ENCODE data around the gene SLC28A1. TPM values are rescaled to one million over a fixed set of nuclear protein-coding genes. Genes with fewer than 3 reads are reported as not detected.
A peak's percentile ranks its signal among the peaks of the same experiment; 100 is the strongest.
"Not testable (repeated sequence)": the region's sequence is repeated elsewhere in the genome, so short reads cannot be mapped to it uniquely, and the experiment has no call there.

SLC28A1 gene
- total RNA-seq, 3 donors from 2014 or later (not counting 1 experiment from before 2014, with no cell fraction given), result not detected

DNA sequence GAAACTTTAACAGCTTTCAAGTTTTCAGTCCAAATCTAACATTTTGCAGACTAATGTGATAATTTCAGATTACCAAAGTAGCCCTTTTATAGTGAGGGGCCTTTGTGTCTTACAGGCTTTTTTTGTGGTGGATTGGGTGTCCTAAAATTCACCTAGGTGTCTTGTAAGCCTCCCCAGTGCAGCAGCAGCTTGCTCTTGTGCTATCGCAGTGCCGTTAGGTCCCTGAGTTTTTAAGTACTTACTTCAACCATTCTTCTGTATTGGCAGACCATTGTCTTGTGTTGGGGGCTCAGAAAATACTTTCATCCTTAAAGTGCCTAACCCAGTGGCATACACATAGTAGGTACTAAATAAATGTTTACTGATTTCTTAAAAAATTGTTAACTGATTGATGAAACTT is 99.2 kb downstream of the SLC28A1 start:
- peak overlapping the region; percentile 55 for H3K4me3 Mint-ChIP-seq
- Histone ChIP-seq H3K9me3 (ENCODE audit: control insufficient read depth, insufficient read depth, low read length) (no peaks in the 10 kb centered on the region), H3K36me3 (ENCODE audit: control insufficient read depth, insufficient read depth, low read length) (no peaks in the 10 kb centered on the region), H3K27me3 (ENCODE audit: control insufficient read depth, insufficient read depth, low read length) (no peaks in the 10 kb centered on the region), H3K4me3 (ENCODE audit: low read length) (no peak overlapping the region), H3K27ac (ENCODE audit: low read length) (no peak overlapping the region), H3K4me1 (ENCODE audit: control insufficient read depth, insufficient read depth, low read length) (peaks cover 24% of the 10 kb centered on the region)
- H3K4me1 Mint-ChIP-seq, result peaks cover 38 to 40% of the 10 kb centered on the region in 2 donors
- ATAC-seq (no peak), DNase-seq (peak in 1 of 2 donors; percentile 29)
- WGBS (ENCODE audit: insufficient coverage), result no CpG with 5 or more reads among the region's 2 CpGs
- TF ChIP-seq, protein P1, sequence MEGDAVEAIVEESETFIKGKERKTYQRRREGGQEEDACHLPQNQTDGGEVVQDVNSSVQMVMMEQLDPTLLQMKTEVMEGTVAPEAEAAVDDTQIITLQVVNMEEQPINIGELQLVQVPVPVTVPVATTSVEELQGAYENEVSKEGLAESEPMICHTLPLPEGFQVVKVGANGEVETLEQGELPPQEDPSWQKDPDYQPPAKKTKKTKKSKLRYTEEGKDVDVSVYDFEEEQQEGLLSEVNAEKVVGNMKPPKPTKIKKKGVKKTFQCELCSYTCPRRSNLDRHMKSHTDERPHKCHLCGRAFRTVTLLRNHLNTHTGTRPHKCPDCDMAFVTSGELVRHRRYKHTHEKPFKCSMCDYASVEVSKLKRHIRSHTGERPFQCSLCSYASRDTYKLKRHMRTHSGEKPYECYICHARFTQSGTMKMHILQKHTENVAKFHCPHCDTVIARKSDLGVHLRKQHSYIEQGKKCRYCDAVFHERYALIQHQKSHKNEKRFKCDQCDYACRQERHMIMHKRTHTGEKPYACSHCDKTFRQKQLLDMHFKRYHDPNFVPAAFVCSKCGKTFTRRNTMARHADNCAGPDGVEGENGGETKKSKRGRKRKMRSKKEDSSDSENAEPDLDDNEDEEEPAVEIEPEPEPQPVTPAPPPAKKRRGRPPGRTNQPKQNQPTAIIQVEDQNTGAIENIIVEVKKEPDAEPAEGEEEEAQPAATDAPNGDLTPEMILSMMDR (IDR thresholded peaks at IDR 0.05), result no peak
- H3K9me3 Mint-ChIP-seq, result no peaks in the 10 kb centered on the region
- no peaks in the 10 kb centered on the region for H3K27me3 Mint-ChIP-seq (ENCODE audit: low read depth in 2 of 2)
- no peaks in the 10 kb centered on the region for H3K36me3 Mint-ChIP-seq
- H3K27ac Mint-ChIP-seq, result peak overlapping the region in 1 of 2 donors; percentile 90
- intact Hi-C loops (cut with micrococcal nuclease), result loop anchor here (5.0 to 10.0 kb wide), 3 partner anchors 51 to 351 kb away; partner anchors contain the start of gene ZNF592

DNA sequence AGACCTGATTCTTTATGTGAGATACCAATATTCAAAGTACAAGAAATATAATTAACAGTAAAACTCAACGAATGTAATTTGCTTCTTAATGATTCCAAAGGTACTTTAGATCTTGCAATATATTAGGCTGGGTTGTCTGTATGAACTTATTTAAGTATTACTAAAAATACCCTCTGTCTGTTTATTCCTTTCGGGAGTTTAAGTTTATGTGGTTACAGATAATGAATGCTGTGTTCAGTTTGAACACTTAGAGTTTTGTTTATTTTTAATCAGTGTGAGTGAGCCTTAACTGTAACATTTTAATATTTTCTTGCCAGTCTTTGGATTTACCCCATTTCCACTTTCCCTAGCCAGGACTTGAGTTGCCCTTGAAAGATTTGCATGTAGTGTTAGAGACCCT is 100.7 kb downstream of the SLC28A1 start:
- Mint-ChIP-seq H3K4me1 (peaks cover 36% of the 10 kb centered on the region in 2 donors), H3K27me3 (ENCODE audit: low read depth in 2 of 2) (no peaks in the 10 kb centered on the region), H3K9me3 (no peaks in the 10 kb centered on the region), H3K4me3 (no peak overlapping the region), H3K27ac (peak overlapping the region in 1 of 2 donors; percentile 33), H3K36me3 (no peaks in the 10 kb centered on the region)
- no peaks in the 10 kb centered on the region for H3K27me3 ChIP-seq (ENCODE audit: control insufficient read depth, insufficient read depth, low read length)
- DNase-seq, result no peak
- no peak overlapping the region for H3K27ac ChIP-seq (ENCODE audit: low read length)
- no peaks in the 10 kb centered on the region for H3K9me3 ChIP-seq (ENCODE audit: control insufficient read depth, insufficient read depth, low read length)
- no CpG with 5 or more reads among the region's 2 CpGs for WGBS (ENCODE audit: insufficient coverage)
- no peak overlapping the region for H3K4me3 ChIP-seq (ENCODE audit: low read length)
- ATAC-seq, result no peak
- H3K4me1 ChIP-seq (ENCODE audit: control insufficient read depth, insufficient read depth, low read length), result peaks cover 15% of the 10 kb centered on the region
- H3K36me3 ChIP-seq (ENCODE audit: control insufficient read depth, insufficient read depth, low read length), result no peaks in the 10 kb centered on the region
- intact Hi-C loops (cut with micrococcal nuclease), result loop anchor here (10.0 kb wide), 2 partner anchors 50 to 240 kb away; partner anchors contain the start of gene ZNF592
- TF ChIP-seq, protein P1 (IDR thresholded peaks at IDR 0.05), result no peak

DNA sequence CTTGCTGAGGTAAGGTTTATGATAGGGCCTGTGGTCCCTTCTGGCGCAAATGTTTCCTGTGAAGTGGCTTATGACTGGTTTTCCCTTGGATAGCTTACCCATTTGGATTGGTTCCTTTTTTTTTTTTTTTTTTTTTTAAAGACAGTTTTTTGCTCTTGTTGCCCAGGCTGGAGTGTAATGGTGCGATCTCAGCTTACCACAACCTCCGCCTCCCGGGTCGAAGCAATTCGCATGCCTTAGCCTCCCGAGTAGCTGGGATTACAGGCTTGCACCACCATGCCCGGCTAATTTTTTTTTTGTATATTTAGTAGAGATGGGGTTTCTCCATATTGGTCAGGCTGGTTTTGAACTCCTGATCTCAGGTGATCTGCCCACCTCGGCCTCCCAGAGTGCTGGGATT is 102.9 kb downstream of the SLC28A1 start:
- DNase-seq; H3K27ac Mint-ChIP-seq; H3K36me3 ChIP-seq (ENCODE audit: control insufficient read depth, insufficient read depth, low read length); ATAC-seq; H3K27ac ChIP-seq (ENCODE audit: low read length); H3K4me3 Mint-ChIP-seq; H3K4me3 ChIP-seq (ENCODE audit: low read length); H3K36me3 Mint-ChIP-seq; H3K27me3 ChIP-seq (ENCODE audit: control insufficient read depth, insufficient read depth, low read length); H3K9me3 ChIP-seq (ENCODE audit: control insufficient read depth, insufficient read depth, low read length); H3K9me3 Mint-ChIP-seq; H3K27me3 Mint-ChIP-seq (ENCODE audit: low read depth in 2 of 2): not testable (repeated sequence)
- H3K4me1 ChIP-seq (ENCODE audit: control insufficient read depth, insufficient read depth, low read length), result peaks cover 15% of the 10 kb centered on the region
- intact Hi-C loops (cut with micrococcal nuclease), result loop anchor here (10.0 kb wide), 2 partner anchors 47 to 243 kb away; partner anchors contain the start of gene ZNF592
- WGBS (ENCODE audit: insufficient coverage), result 96% methylated on average over 9 of the region's 9 CpGs
- H3K4me1 Mint-ChIP-seq, result peaks cover 43 to 55% of the 10 kb centered on the region in 2 donors

DNA sequence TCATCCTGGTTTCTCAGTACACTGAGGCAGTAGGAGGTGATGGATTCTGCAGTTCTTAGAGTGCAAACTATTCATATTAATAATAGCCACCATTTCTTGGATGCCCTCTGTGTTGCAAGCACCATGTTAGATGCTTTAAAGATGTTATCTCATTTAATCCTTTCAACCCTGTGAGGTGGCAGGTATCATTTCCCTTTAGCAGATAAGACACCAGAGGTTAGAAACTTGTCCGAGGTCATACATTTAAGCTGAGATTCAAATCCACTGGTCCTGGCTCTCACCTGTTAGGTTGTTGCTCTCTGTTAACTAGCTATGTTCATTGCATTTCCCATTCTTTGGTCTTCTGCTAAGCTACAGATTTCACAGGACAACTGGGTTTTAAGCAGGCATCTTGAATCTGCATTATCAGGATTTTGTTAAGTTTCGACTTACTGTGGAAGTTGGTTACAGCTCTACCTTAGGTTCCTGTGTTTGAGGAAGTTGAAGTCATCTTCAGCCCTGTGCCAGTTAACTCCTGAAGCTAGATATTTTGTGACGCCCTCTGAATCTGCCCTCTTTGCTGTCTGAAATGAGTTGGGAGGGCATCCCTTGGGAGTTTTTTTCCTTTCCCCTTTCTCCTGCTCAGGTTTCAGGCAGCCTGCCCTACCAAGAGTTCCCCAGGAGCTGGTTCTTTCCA is 103.6 kb downstream of the SLC28A1 start:
- peaks cover 10% of the 10 kb centered on the region for H3K4me1 ChIP-seq (ENCODE audit: control insufficient read depth, insufficient read depth, low read length)
- DNase-seq (peak in 1 of 2 donors; percentile 30), ATAC-seq (no peak)
- no peaks in the 10 kb centered on the region for H3K36me3 ChIP-seq (ENCODE audit: control insufficient read depth, insufficient read depth, low read length)
- H3K27me3 ChIP-seq (ENCODE audit: control insufficient read depth, insufficient read depth, low read length), result no peaks in the 10 kb centered on the region
- no peak overlapping the region for H3K27ac Mint-ChIP-seq
- TF ChIP-seq, protein P1 (IDR thresholded peaks at IDR 0.05), result no peak
- 61% methylated on average over 3 of the region's 3 CpGs for WGBS (ENCODE audit: insufficient coverage)
- no peaks in the 10 kb centered on the region for H3K27me3 Mint-ChIP-seq (ENCODE audit: low read depth in 2 of 2)
- no peaks in the 10 kb centered on the region for H3K36me3 Mint-ChIP-seq
- intact Hi-C loops (cut with micrococcal nuclease), result loop anchor here (10.0 kb wide), 2 partner anchors 47 to 243 kb away; partner anchors contain the start of gene ZNF592
- no peak overlapping the region for H3K4me3 Mint-ChIP-seq
- no peaks in the 10 kb centered on the region for H3K9me3 Mint-ChIP-seq
- peaks cover 42 to 54% of the 10 kb centered on the region in 2 donors for H3K4me1 Mint-ChIP-seq
- no peak overlapping the region for H3K4me3 ChIP-seq (ENCODE audit: low read length)
- H3K9me3 ChIP-seq (ENCODE audit: control insufficient read depth, insufficient read depth, low read length), result no peaks in the 10 kb centered on the region
- H3K27ac ChIP-seq (ENCODE audit: low read length), result peak overlapping the region; percentile 17
